Common myeloid progenitor, CD34-positive (primary cell): ENCODE measurements around the gene CHST15.

Experiments used
- CTCF ChIA-PET: fragments of 350-600 bp; sonication (Branson Sonifier 250); formaldehyde crosslinking; loops from one replicate; lab custom pipeline; 2021; ENCODE audit warnings: antibody characterized with exemption; lab: Charles Lee
- POLR2A ChIA-PET: fragments of 350-600 bp; sonication (Branson Sonifier 250); formaldehyde crosslinking; loops from one replicate; lab custom pipeline; 2021; ENCODE audit warnings: antibody characterized with exemption; lab: Charles Lee
- DNase-seq, 3 donors: peaks; one replicate each; pipeline versions ENCODE4 v3.0.0 to v3.0.0-alpha.2; 2013
- H3K27ac ChIP-seq, 2 experiments: 1 replicate in 1 of 2; 2 replicates in 1 of 2; pipeline ENCODE4 v1.7.0; 2013; ENCODE audit warnings: inconsistent platforms in 2 of 2, low read length in 2 of 2, mild to moderate bottlenecking in 2 of 2, low read depth in 1 of 2, moderate library complexity in 1 of 2; ENCODE audit not compliant: severe bottlenecking in 2 of 2, insufficient read depth in 1 of 2, poor library complexity in 1 of 2
- H3K27me3 ChIP-seq, 5 experiments: replicated peaks in 2 of 5; 1 replicate in 3 of 5; 2 replicates in 2 of 5; pipeline versions ENCODE4 v1.6.1 to v1.7.0; 2013; ENCODE audit warnings: low read length in 4 of 5, mild to moderate bottlenecking in 2 of 5, moderate library complexity in 2 of 5, inconsistent platforms in 1 of 5; ENCODE audit not compliant: insufficient read depth in 5 of 5, control insufficient read depth in 4 of 5
- H3K36me3 ChIP-seq, 4 experiments: 1 replicate in 2 of 4; 2 replicates in 2 of 4; pipeline versions ENCODE4 v1.6.1 to v1.7.0; 2013; ENCODE audit warnings: low read length in 3 of 4, control low read depth in 1 of 4, mild to moderate bottlenecking in 1 of 4; ENCODE audit not compliant: control insufficient read depth in 4 of 4, insufficient read depth in 4 of 4
- H3K4me1 ChIP-seq, 4 experiments: 1 replicate in 3 of 4; 2 replicates in 1 of 4; pipeline versions ENCODE4 v1.6.1 to v1.7.1; 2013; ENCODE audit warnings: low read length in 3 of 4, mild to moderate bottlenecking in 3 of 4, control low read depth in 1 of 4, inconsistent platforms in 1 of 4, moderate library complexity in 1 of 4; ENCODE audit not compliant: control insufficient read depth in 4 of 4, insufficient read depth in 4 of 4; ENCODE audit errors: control extremely low read depth in 1 of 4
- H3K4me3 ChIP-seq, 7 experiments: 1 replicate in 4 of 7; 2 replicates in 3 of 7; pipeline versions ENCODE4 v1.5.1 to v1.7.0; 2013; ENCODE audit warnings: mild to moderate bottlenecking in 7 of 7, low read length in 6 of 7, moderate library complexity in 6 of 7, inconsistent platforms in 2 of 7, low read depth in 2 of 7, control low read depth in 1 of 7; ENCODE audit not compliant: insufficient read depth in 4 of 7, control insufficient read depth in 1 of 7; ENCODE audit errors: extremely low read depth in 1 of 7
- H3K9me3 ChIP-seq, 5 experiments: 1 replicate in 4 of 5; 2 replicates in 1 of 5; pipeline versions ENCODE4 v1.6.1 to v1.7.1; 2013; ENCODE audit warnings: low read length in 4 of 5, mild to moderate bottlenecking in 2 of 5, inconsistent platforms in 1 of 5, low read depth in 1 of 5, moderate library complexity in 1 of 5; ENCODE audit not compliant: control insufficient read depth in 4 of 5, insufficient read depth in 2 of 5; ENCODE audit errors: control extremely low read depth in 1 of 5
- WGBS: methylation state at CpG from one replicate; pipeline ENCODE4 v1.1.5; 2013; ENCODE audit not compliant: insufficient coverage; 5-methylcytosine and 5-hydroxymethylcytosine counted together

CHST15 gene

GRCh38 chr10:124013916-124014315 is 79.5 kb downstream of the CHST15 start:
- POLR2A ChIA-PET = no interaction called here
- no peak overlapping the region for H3K4me3 ChIP-seq
- H3K36me3 ChIP-seq = no peaks in the 10 kb centered on the region
- CTCF ChIA-PET = interaction anchor here (1.0 kb wide), 1 partner anchor 10 kb away, joined by 3 read pairs; no protein-coding TSS in a partner anchor
- no CpG with 5 or more reads among the region's 1 CpG for WGBS
- H3K27ac ChIP-seq = no peak overlapping the region
- H3K27me3 ChIP-seq = peaks cover 0 to 3% (median 0%) of the 10 kb centered on the region in 5 experiments
- H3K9me3 ChIP-seq = peaks cover 0 to 19% (median 9%) of the 10 kb centered on the region in 5 experiments
- DNase-seq = no peak
- peaks cover 0 to 8% (median 5%) of the 10 kb centered on the region in 4 experiments for H3K4me1 ChIP-seq

GRCh38 chr10:124012991-124013390 is 80.4 kb downstream of the CHST15 start:
- DNase-seq = no peak
- ChIA-PET POLR2A (no interaction called here), CTCF (interaction anchor here (0.9 kb wide), 1 partner anchor 376 kb away, joined by 3 read pairs; no protein-coding TSS in a partner anchor)
- WGBS = 100% methylated on average over 7 of the region's 7 CpGs
- Histone ChIP-seq H3K27me3 (peaks cover 0 to 5% (median 0%) of the 10 kb centered on the region in 5 experiments), H3K36me3 (no peaks in the 10 kb centered on the region), H3K4me1 (peaks cover 0 to 8% (median 5%) of the 10 kb centered on the region in 4 experiments), H3K4me3 (no peak overlapping the region), H3K27ac (no peak overlapping the region), H3K9me3 (peaks cover 0 to 19% (median 9%) of the 10 kb centered on the region in 5 experiments)

GRCh38 chr10:124012583-124012982 is 80.8 kb downstream of the CHST15 start:
- Histone ChIP-seq H3K36me3 (no peaks in the 10 kb centered on the region), H3K4me3 (no peak overlapping the region), H3K27me3 (peaks cover 0 to 5% (median 0%) of the 10 kb centered on the region in 5 experiments), H3K9me3 (peaks cover 0 to 19% (median 9%) of the 10 kb centered on the region in 5 experiments), H3K27ac (no peak overlapping the region), H3K4me1 (peaks cover 0 to 8% (median 5%) of the 10 kb centered on the region in 4 experiments)
- no peak for DNase-seq
- 100% methylated on average over 1 of the region's 3 CpGs for WGBS
- ChIA-PET CTCF (interaction anchor here (0.9 to 1.2 kb wide), 4 partner anchors 11 to 379 kb away, joined by 3 read pairs; no protein-coding TSS in a partner anchor), POLR2A (no interaction called here)

- ChIA-PET POLR2A (no interaction called here), CTCF (interaction anchor here (1.1 to 1.2 kb wide), 3 partner anchors 10 to 379 kb away, joined by 3 read pairs; no protein-coding TSS in a partner anchor)
- DNase-seq = no peak
- H3K36me3 ChIP-seq = no peaks in the 10 kb centered on the region
- H3K4me1 ChIP-seq = peaks cover 0 to 8% (median 5%) of the 10 kb centered on the region in 4 experiments
- H3K27me3 ChIP-seq = peaks cover 0 to 5% (median 0%) of the 10 kb centered on the region in 5 experiments
- peaks cover 0 to 19% (median 9%) of the 10 kb centered on the region in 5 experiments for H3K9me3 ChIP-seq
- no peak overlapping the region for H3K4me3 ChIP-seq
- WGBS = 97% methylated on average over 5 of the region's 5 CpGs
- H3K27ac ChIP-seq = no peak overlapping the region
Measured at GRCh38 chr10:124012066-124012465, 81.3 kb downstream of the CHST15 start.

DNA sequence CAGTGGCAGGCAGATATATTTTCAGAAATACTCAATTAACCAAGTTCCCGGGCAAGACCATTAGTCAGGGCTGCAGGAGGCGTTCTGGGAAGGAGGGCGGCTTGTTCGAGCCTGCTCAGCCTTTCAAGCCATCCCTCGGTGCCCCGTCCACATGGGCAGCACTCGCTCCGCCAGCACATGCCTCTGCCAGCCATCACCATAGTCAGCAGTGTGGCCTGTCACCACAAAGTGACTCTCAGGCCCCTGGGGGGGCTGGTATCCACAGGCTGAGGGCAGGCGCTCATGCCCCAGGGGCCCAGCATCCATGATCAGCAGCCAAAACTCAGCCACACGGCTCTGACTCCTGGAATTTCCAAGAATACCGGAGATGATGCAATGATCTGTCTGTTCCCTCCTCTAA is 81.9 kb downstream of the CHST15 start:
- ChIA-PET CTCF (interaction anchor here (1.1 to 1.2 kb wide), 3 partner anchors 9 to 380 kb away, joined by 3 read pairs; no protein-coding TSS in a partner anchor), POLR2A (no interaction called here)
- WGBS = 89% methylated on average over 11 of the region's 11 CpGs
- H3K36me3 ChIP-seq = no peaks in the 10 kb centered on the region
- peaks cover 0 to 19% (median 9%) of the 10 kb centered on the region in 5 experiments for H3K9me3 ChIP-seq
- H3K4me3 ChIP-seq = no peak overlapping the region
- peaks cover 0 to 8% (median 5%) of the 10 kb centered on the region in 4 experiments for H3K4me1 ChIP-seq
- H3K27ac ChIP-seq = no peak overlapping the region
- H3K27me3 ChIP-seq = peaks cover 0 to 5% (median 0%) of the 10 kb centered on the region in 5 experiments
- DNase-seq = no peak

DNA sequence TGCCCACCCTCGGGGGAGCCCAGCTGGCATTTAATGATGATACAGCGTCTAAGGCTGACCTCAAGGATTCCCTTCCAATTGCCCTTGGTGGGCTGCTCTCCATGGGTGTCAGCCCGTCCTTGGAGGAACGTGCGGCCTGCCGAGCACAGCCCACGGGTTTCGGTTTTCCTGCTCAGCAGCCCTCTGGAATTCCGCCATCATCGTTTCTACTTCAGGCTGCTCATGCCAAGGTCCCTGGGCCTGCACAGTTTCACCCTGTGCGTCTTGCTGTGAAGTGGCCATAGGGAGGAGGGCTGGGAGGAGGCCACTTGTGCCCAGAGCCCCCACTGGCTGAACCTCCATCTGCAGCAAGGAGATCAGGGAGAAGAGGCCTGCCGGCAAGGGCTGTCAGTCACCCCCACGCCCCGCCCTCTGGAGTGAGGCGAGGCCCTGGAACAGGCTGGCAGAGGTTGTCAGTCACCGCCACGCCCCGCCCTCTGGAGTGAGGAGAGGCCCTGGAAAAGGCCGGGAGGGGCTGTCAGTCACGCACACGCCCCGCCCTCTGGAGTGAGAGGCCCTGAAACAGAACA is 82.8 kb downstream of the CHST15 start:
- peaks cover 0 to 7% (median 0%) of the 10 kb centered on the region in 5 experiments for H3K27me3 ChIP-seq
- CTCF ChIA-PET = no interaction called here
- H3K36me3 ChIP-seq = no peaks in the 10 kb centered on the region
- H3K4me3 ChIP-seq = no peak overlapping the region
- peaks cover 0 to 19% (median 9%) of the 10 kb centered on the region in 5 experiments for H3K9me3 ChIP-seq
- 97% methylated on average over 19 of the region's 22 CpGs for WGBS
- no peak overlapping the region for H3K27ac ChIP-seq
- POLR2A ChIA-PET = no interaction called here
- DNase-seq = no peak
- peaks cover 0 to 8% (median 5%) of the 10 kb centered on the region in 4 experiments for H3K4me1 ChIP-seq

GRCh38 chr10:124010024-124010423 is 83.4 kb downstream of the CHST15 start:
- H3K9me3 ChIP-seq = peaks cover 0 to 19% (median 9%) of the 10 kb centered on the region in 5 experiments
- CTCF ChIA-PET = no interaction called here
- POLR2A ChIA-PET = no interaction called here
- H3K4me3 ChIP-seq = no peak overlapping the region
- peaks cover 0 to 7% (median 0%) of the 10 kb centered on the region in 5 experiments for H3K27me3 ChIP-seq
- peaks cover 0 to 5% (median 4%) of the 10 kb centered on the region in 4 experiments for H3K4me1 ChIP-seq
- no peaks in the 10 kb centered on the region for H3K36me3 ChIP-seq
- WGBS = 97% methylated on average over 20 of the region's 20 CpGs
- no peak overlapping the region for H3K27ac ChIP-seq
- DNase-seq = no peak
